WTC11 (cell line): Measurements from ENCODE around the gene KDSR. TPM values are rescaled to one million over a fixed set of nuclear protein-coding genes. Genes with fewer than 3 reads are reported as not detected.

Source experiments
- ATAC-seq: fragments of 200-7000 bp; cut with Tn5 transposase; 2 replicates; pipeline ENCODE4 v1.10.0; 2021; ENCODE audit warnings: mild to moderate bottlenecking, moderate library complexity
- CTCF ChIA-PET: fragments of 300-600 bp; sonication (Branson Sonifier 250); formaldehyde crosslinking; loops from one replicate; lab custom pipeline; 2021; ENCODE audit warnings: antibody characterized with exemption; lab: Charles Lee
- POLR2A ChIA-PET: fragments of 350-600 bp; sonication (Branson Sonifier 250); formaldehyde crosslinking; loops from one replicate; lab custom pipeline; 2021; ENCODE audit warnings: antibody characterized with exemption; lab: Charles Lee
- DNase-seq: peaks from one replicate; pipeline ENCODE4 v3.0.0; 2021; ENCODE audit warnings: low spot score
- H3K27ac Mint-ChIP-seq: 2 replicates; pipeline ENCODE4 v1.8.0; 2021; ENCODE audit warnings: mixed read lengths
- H3K27me3 Mint-ChIP-seq: 2 replicates; pipeline ENCODE4 v1.8.0; 2021; ENCODE audit warnings: low read depth, mild to moderate bottlenecking, moderate library complexity, mixed read lengths
- H3K36me3 Mint-ChIP-seq: 2 replicates; pipeline ENCODE4 v1.8.0; 2021; ENCODE audit warnings: mixed read lengths
- H3K4me1 Mint-ChIP-seq: 2 replicates; pipeline ENCODE4 v1.8.0; 2022; ENCODE audit warnings: mixed read lengths
- H3K4me3 Mint-ChIP-seq: 2 replicates; pipeline ENCODE4 v1.8.0; 2021; ENCODE audit warnings: mild to moderate bottlenecking, moderate library complexity, mixed read lengths
- H3K9me3 Mint-ChIP-seq: 2 replicates; pipeline ENCODE4 v1.8.0; 2021; ENCODE audit warnings: mixed read lengths
- AR ChIP-seq: fragments of 250-450 bp; sonication (Bioruptor Pico); IDR thresholded peaks from 2 replicates; pipeline ENCODE4 v1.9.0; 2021; ENCODE audit warnings: mild to moderate bottlenecking
- ESRRA ChIP-seq: sonication (generic); formaldehyde crosslinking; IDR thresholded peaks from 2 replicates; pipeline ENCODE4 v1.8.1; 2022; ENCODE audit warnings: mild to moderate bottlenecking, missing genetic modification reagents, borderline replicate concordance
- GTF2I ChIP-seq: fragments of 250-450 bp; sonication (Bioruptor Pico); conservative IDR thresholded peaks from 2 replicates; pipeline ENCODE4 v1.4.0; 2021; ENCODE audit warnings: mild to moderate bottlenecking
- JAZF1 ChIP-seq: fragments of 250-450 bp; sonication (Bioruptor Pico); IDR thresholded peaks from 2 replicates; pipeline ENCODE4 v1.9.0; 2021; ENCODE audit warnings: moderate library complexity, mild to moderate bottlenecking, inconsistent platforms
- MLX ChIP-seq: sonication (generic); formaldehyde crosslinking; IDR thresholded peaks from 2 replicates; pipeline ENCODE4 v1.8.1; 2023; ENCODE audit warnings: mild to moderate bottlenecking, missing genetic modification reagents, moderate library complexity
- RELA ChIP-seq: sonication (generic); formaldehyde crosslinking; IDR thresholded peaks from 2 replicates; pipeline ENCODE4 v1.8.1; 2022; ENCODE audit warnings: missing genetic modification reagents, mild to moderate bottlenecking, borderline replicate concordance
- SMAD4 ChIP-seq: sonication (generic); formaldehyde crosslinking; IDR thresholded peaks from 2 replicates; pipeline ENCODE4 v1.8.0; 2022; ENCODE audit warnings: mild to moderate bottlenecking, missing genetic modification reagents
- TEAD1 ChIP-seq: sonication (generic); formaldehyde crosslinking; IDR thresholded peaks from 2 replicates; pipeline ENCODE4 v1.8.0; 2022; ENCODE audit warnings: mild to moderate bottlenecking, missing genetic modification reagents
- TP53 ChIP-seq: sonication (generic); formaldehyde crosslinking; IDR thresholded peaks from 2 replicates; pipeline ENCODE4 v1.8.1; 2023; ENCODE audit warnings: mild to moderate bottlenecking, missing genetic modification reagents
- USF1 ChIP-seq: sonication (generic); formaldehyde crosslinking; IDR thresholded peaks from 2 replicates; pipeline ENCODE4 v1.8.0; 2022; ENCODE audit warnings: mild to moderate bottlenecking, missing genetic modification reagents
- ZBTB43 ChIP-seq: sonication (generic); formaldehyde crosslinking; IDR thresholded peaks from 2 replicates; pipeline ENCODE4 v1.8.1; 2023; ENCODE audit warnings: mild to moderate bottlenecking, missing genetic modification reagents
- ZNF425 ChIP-seq: fragments of 250-450 bp; sonication (Bioruptor Pico); conservative IDR thresholded peaks from 2 replicates; pipeline ENCODE4 v1.9.0; 2021; ENCODE audit warnings: mild to moderate bottlenecking
- total RNA-seq: library from RNA; stranded (reverse); gene quantifications from 3 replicates; pipeline ENCODE4 v1.2.3, GENCODE V29; 2021
- TF ChIP-seq, protein P1 (sequence below): sonication (generic); formaldehyde crosslinking; IDR thresholded peaks from 2 replicates; pipeline ENCODE4 v1.8.1; 2022; ENCODE audit warnings: mild to moderate bottlenecking, missing genetic modification reagents, moderate library complexity, borderline replicate concordance
- TF ChIP-seq, protein P2 (sequence below): sonication (generic); formaldehyde crosslinking; IDR thresholded peaks from 2 replicates; pipeline ENCODE4 v1.8.0; 2022; ENCODE audit warnings: mild to moderate bottlenecking, missing genetic modification reagents

Gene KDSR
- total RNA-seq, 1 experiment from 2014 or later, result 51.8 TPM

- TF ChIP-seq ZBTB43 (CRISPR knock-in tag), result no peak
- TF ChIP-seq, all 79 proteins: peak for 0
Observed at GRCh38 chr18:63288311-63288710, 78.7 kb downstream of the KDSR start (continued).

GRCh38 chr18:63287691-63288220 lies 79.2 kb downstream of the KDSR start:
- no peak overlapping the region for H3K4me3 Mint-ChIP-seq
- no peak for DNase-seq
- TF ChIP-seq MLX (CRISPR knock-in tag) (no peak), ZNF425 (CRISPR knock-in tag) (no peak)
- TF ChIP-seq, protein P1, sequence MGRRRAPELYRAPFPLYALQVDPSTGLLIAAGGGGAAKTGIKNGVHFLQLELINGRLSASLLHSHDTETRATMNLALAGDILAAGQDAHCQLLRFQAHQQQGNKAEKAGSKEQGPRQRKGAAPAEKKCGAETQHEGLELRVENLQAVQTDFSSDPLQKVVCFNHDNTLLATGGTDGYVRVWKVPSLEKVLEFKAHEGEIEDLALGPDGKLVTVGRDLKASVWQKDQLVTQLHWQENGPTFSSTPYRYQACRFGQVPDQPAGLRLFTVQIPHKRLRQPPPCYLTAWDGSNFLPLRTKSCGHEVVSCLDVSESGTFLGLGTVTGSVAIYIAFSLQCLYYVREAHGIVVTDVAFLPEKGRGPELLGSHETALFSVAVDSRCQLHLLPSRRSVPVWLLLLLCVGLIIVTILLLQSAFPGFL (CRISPR knock-in tag), result no peak
- TF ChIP-seq, all 79 proteins: peak for 0
- ChIA-PET CTCF (interaction anchor here (2.0 kb wide), 1 partner anchor 30 kb away, joined by 5 read pairs; no protein-coding TSS in a partner anchor), POLR2A (no interaction called here)
- Mint-ChIP-seq H3K27ac (no peak overlapping the region), H3K27me3 (no peaks in the 10 kb centered on the region), H3K9me3 (0 out of 2 replicates have a peak, but pooled peaks cover 3% of the 10 kb centered on the region), H3K36me3 (no peaks in the 10 kb centered on the region), H3K4me1 (peaks cover 16% of the 10 kb centered on the region)
- no peak for ATAC-seq

GRCh38 chr18:63286926-63287325 lies 80.1 kb downstream of the KDSR start:
- Mint-ChIP-seq H3K27me3 (no peaks in the 10 kb centered on the region), H3K4me1 (peaks cover 16% of the 10 kb centered on the region)
- TF ChIP-seq, protein P2, sequence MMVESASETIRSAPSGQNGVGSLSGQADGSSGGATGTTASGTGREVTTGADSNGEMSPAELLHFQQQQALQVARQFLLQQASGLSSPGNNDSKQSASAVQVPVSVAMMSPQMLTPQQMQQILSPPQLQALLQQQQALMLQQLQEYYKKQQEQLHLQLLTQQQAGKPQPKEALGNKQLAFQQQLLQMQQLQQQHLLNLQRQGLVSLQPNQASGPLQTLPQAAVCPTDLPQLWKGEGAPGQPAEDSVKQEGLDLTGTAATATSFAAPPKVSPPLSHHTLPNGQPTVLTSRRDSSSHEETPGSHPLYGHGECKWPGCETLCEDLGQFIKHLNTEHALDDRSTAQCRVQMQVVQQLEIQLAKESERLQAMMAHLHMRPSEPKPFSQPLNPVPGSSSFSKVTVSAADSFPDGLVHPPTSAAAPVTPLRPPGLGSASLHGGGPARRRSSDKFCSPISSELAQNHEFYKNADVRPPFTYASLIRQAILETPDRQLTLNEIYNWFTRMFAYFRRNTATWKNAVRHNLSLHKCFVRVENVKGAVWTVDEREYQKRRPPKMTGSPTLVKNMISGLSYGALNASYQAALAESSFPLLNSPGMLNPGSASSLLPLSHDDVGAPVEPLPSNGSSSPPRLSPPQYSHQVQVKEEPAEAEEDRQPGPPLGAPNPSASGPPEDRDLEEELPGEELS (CRISPR knock-in tag), result no peak
- TF ChIP-seq TP53 (no peak), TEAD1 (CRISPR knock-in tag) (no peak), SMAD4 (CRISPR knock-in tag) (no peak), GTF2I (CRISPR knock-in tag) (no peak), RELA (CRISPR knock-in tag) (no peak), USF1 (no peak), AR (CRISPR knock-in tag) (no peak), JAZF1 (CRISPR knock-in tag) (no peak), ESRRA (no peak)

More at GRCh38 chr18:63286926-63287325, 80.1 kb downstream of the KDSR start:
- DNase-seq (no peak), ATAC-seq (no peak)
- H3K9me3 Mint-ChIP-seq, result no peaks in the 10 kb centered on the region
- ChIA-PET POLR2A (no interaction called here), CTCF (interaction anchor here (2.0 kb wide), 1 partner anchor 31 kb away, joined by 5 read pairs; no protein-coding TSS in a partner anchor)
- no peak overlapping the region for H3K27ac Mint-ChIP-seq
- H3K36me3 Mint-ChIP-seq, result no peaks in the 10 kb centered on the region
- H3K4me3 Mint-ChIP-seq, result no peak overlapping the region
